T1000 (cell line): ENCODE data around the gene PCYT2.
A peak's percentile ranks its signal among the peaks of the same experiment; 100 is the strongest.
"Not testable (repeated sequence)": the region's sequence is repeated elsewhere in the genome, so short reads cannot be mapped to it uniquely, and the experiment has no call there.

Experiments
- DNase-seq: peaks from one replicate; lab custom pipeline; 2025; ENCODE audit warnings: mixed read lengths; lab: John Stamatoyannopoulos, UW

PCYT2 gene

GRCh38 chr17:81911277-81911961, at the start of gene PCYT2:
Gene PCYT2, minus strand, starts transcription at chr17:81911399. Its CDS starts 44 bp downstream, at chr17:81911355.
- DNase-seq: peak; percentile 95

- DNase-seq: no peak
Measured at GRCh38 chr17:81960130-81960958, 49.1 kb upstream of the PCYT2 start.

DNA sequence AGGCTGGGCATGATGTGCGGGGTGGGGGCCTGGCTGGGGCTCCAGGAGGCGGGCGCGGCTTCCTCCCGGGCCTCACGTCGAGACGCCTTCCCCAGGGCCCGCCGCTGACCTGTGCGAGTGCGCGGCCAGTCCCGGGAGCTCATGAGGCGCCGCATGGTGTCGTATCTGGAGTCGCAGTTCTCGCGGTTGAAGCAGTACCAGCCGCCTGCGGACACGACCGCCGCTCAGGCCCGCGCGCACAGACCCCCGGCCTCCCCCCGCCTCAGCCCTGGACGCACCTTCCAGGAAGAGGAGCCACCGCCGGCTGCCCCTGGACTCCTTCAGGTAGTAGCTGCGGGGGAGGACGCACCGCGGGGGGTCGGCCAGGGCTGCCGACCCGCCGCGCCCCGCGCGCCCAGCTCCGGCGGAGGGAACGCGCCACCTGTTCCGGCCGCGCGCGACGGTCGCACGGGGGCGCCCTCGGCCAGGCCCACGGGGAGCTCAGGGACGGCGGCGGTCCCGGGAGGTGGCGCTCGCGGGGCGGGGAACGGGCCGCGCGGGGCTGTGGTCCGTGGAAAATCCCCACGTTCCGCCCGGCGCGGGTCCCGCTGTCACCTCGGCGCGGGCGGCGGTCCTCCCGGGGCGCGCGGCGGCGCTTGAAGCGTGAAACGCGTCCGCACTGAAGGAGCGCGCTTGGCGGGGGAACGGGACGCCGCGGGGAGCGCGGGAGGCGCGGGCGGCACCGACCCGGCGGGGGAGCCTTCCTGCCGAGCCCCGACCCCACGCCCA, 48.3 kb upstream of the PCYT2 start:
- DNase-seq: peak; percentile 34

DNA sequence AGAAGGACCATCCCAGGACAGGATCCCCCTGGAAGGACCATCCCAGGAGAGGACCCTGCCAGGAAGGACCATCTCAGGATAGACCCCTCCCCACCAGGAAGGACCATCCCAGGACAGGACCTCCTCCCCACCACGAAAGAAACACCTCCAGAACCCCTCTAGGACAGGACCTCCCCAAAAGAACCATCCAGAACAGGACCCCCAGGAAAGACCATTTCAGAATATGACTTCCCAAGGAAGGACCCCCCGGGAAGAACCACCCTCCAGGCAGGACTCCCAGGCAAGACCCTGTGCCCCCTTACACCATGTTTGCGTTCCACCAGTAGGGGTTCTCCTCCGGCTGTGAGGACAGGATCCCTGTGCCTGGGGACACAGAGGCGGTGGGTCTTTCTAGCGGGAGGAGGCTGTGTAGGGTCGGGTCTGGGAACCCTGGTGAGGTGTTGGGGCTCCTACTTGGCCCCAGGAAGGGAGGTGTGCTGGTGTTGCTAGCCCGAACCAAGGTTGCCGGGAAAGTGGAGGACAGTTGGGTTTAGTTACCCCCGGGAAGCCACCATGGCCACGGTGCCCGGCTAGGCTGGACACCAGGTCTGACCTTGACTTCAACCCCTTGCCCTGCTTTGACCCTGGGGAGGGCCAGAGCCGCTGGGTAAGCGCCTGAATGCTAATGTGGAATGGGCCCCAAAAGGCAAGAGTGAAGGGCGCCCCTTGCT, 47.6 kb upstream of the PCYT2 start:
- DNase-seq: no peak

DNA sequence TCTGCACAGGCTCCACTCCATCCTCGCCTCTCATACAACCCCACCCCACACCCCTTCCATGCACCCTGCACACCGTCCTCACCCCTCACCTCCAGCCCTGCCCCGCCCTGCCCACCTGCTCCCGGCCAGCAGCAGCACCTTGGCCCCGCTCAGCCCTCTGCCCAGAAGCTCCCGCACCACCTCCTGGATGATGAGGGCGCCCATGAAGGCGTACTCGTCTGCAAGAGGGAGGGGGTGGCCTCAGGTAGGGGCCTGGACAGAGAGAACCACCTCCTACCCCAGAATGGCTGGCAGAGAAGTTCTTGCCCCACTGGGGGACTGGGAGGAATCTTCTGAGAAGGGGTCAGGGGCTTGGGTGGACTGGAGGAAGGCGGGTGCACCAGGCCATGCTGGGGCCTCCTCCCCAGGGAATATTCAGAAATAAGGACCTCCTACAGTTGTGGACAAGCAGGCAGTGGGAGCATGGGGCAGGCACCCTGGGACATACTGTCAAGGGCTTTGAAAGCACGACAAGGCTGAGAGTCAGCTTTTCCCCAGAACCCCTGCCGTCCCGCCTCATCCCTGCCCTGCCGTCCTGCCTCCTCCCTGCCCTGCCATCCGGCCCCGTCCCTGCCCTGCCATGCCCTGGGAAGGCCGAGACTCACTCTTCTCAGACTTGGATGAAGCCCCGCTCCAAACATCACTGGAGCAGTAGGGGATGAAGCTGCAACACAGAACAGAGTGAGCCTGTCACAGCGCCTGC, 46.7 kb upstream of the PCYT2 start:
- DNase-seq: no peak

- DNase-seq: no peak
Measured at GRCh38 chr17:81956607-81957589, 45.7 kb upstream of the PCYT2 start.

DNA sequence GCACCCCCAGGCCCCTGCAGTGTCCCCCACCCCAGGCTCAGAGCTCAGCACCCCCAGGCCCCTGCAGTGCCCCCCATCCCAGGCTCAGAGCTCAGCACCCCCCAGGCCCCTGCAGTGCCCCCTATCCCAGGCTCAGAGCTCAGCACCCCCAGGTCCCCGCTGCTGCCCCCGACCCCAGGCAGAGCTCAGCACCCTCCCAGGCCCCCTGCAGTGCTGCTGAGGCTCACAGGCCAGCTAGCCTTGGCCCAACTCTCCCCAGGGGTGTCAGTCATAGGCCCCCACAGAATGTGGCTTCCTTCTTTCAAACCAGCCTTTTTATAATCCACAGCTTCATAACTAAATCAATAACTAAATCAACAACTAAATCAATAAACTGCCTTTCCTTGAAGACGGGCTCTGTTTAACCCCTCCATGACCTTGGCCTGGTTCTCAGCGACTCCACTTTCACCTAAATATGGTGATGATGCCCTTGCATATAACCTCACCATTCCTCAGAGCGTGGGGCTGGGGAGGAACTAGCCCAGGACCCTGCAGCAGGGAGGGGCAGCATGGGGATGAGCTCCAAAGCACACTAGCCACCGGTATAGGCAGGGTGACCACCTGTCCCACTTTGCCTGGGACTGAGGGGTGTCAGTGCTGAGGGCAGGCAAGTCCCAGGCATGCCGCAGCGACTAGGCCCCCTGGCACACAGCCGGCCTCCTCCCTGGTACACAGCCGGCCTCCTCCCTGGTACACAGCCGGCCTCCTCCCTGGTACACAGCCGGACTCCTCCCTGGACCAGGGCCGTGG, 44.8 kb upstream of the PCYT2 start:
- no peak for DNase-seq

- no peak for DNase-seq
Measured at GRCh38 chr17:81955058-81955681, 44.0 kb upstream of the PCYT2 start.

GRCh38 chr17:81954131-81955057, 43.2 kb upstream of the PCYT2 start:
- no peak for DNase-seq

GRCh38 chr17:81953443-81953842, 42.2 kb upstream of the PCYT2 start:
- DNase-seq: not testable (repeated sequence)

- no peak for DNase-seq
Measured at GRCh38 chr17:81952792-81953228, 41.6 kb upstream of the PCYT2 start.

GRCh38 chr17:81951785-81952684, 40.8 kb upstream of the PCYT2 start:
- DNase-seq: no peak

DNA sequence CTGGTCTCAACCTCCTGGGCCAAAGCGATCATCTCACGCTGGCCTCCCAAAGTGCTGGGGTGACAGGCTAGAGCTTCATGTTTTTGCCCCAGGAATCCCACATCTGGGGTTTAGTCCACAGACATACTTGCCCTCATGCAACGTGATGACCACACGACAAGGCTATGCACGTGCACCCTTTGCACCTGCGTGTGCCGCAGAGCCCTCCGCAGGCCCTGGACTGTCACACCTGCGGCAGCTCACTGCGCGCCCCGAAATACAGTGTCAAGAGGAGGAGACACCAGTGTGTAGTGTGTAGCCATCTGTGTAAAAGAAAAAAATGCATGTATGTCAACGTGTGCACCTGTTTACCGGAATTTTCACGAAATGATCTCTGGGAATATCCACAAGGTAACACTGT, 39.3 kb upstream of the PCYT2 start:
- no peak for DNase-seq

- no peak for DNase-seq
Measured at GRCh38 chr17:81948635-81949378, 37.6 kb upstream of the PCYT2 start.

DNA sequence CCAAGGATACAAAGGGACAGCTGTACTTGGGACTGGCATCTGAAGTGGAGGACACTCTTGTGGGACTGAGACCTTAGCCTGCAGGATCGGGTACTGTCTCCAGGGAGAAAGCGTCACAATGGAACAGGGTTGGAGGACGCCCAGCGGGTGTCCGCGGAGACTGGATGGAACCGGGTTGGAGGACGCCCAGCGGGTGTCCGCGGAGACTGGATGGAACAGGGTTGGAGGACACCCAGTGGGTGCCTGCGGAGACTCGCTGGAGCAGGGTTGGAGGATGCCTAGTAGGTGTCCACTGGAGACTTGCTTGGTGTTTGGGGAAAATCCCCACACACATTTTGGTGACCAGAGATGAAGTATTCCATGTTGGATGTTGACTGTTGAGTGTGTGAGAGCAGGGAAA, 36.0 kb upstream of the PCYT2 start, which contains the start of gene MYADML2:
TSS of gene MYADML2 (minus strand) at position 45 of the 400 bp plus-strand sequence. CDS start 5,492 bp downstream, outside the sequence.
- DNase-seq: no peak

- no peak for DNase-seq
Measured at GRCh38 chr17:81944858-81945257, 33.7 kb upstream of the PCYT2 start.
